Testis (tissue), 3 donors: ENCODE data around the gene FOXD2. TPM values are rescaled to one million over a fixed set of nuclear protein-coding genes. Genes with fewer than 3 reads are reported as not detected.

Source experiments
- DNase-seq: peaks from one replicate; pipeline ENCODE4 v3.0.0-alpha.2; 2019
- H3K27ac ChIP-seq, 2 donors: fragments of 200-600 bp; sonication (generic); one replicate each; pipeline ENCODE4 v1.5.1; 2019
- H3K27me3 ChIP-seq: fragments of 200-600 bp; sonication (generic); one replicate; pipeline ENCODE4 v1.5.1; 2019
- H3K36me3 ChIP-seq: fragments of 200-600 bp; sonication (generic); one replicate; pipeline ENCODE4 v1.5.1; 2017; ENCODE audit warnings: low read depth; ENCODE audit errors: missing control alignments
- H3K4me1 ChIP-seq: fragments of 200-600 bp; sonication (generic); one replicate; pipeline ENCODE4 v1.5.1; 2019
- H3K4me3 ChIP-seq, 2 donors: fragments of 200-600 bp; sonication (generic); one replicate each; pipeline ENCODE4 v1.5.1; 2017 to 2019
- H3K9me3 ChIP-seq: fragments of 200-600 bp; sonication (generic); one replicate; pipeline ENCODE4 v1.5.1; 2017
- POLR2A ChIP-seq: fragments of 450-650 bp; IDR thresholded peaks from one replicate; pipeline ENCODE4 v1.6.1; 2017; ENCODE audit warnings: antibody characterized with exemption, mild to moderate bottlenecking, moderate library complexity
- WGBS, 2 donors: methylation state at CpG; one replicate each; pipeline ENCODE4 v1.1.5; 2018; 5-methylcytosine and 5-hydroxymethylcytosine counted together
- intact Hi-C: fragments of 100-400 bp; cut with DNase I; formaldehyde crosslinking; loops from one replicate; pipeline ENCODE4 v1.15.1; 2023; ENCODE audit warnings: low total_unique reads
- polyA plus RNA-seq: library from polyadenylated mRNA; stranded (reverse); fragments of 350-450 nt; fragmentation: Illumina TruSeq; extraction: RNeasy Lipid Tissue Mini Kit (QIAGEN cat#74804); gene quantifications from one replicate; pipeline ENCODE4 v1.2.3, GENCODE V29; 2014; ENCODE audit warnings: low read depth, low replicate concordance; ENCODE audit not compliant: insufficient read depth
- total RNA-seq, 2 donors: library from RNA; depleted of rRNA; stranded (reverse); fragments of >200 nt; gene quantifications; one replicate each; pipeline ENCODE4 v1.2.3, GENCODE V29; 2016
- TF ChIP-seq, protein P1 (sequence below), 3 experiments: fragments of 450-650 bp in 2 of 3; fragments of 200-600 bp in 1 of 3; sonication (generic) in 1 of 3; IDR thresholded peaks; one replicate each; pipeline ENCODE4 v1.5.1; 2016 to 2019; ENCODE audit warnings: antibody characterized with exemption in 3 of 3, mild to moderate bottlenecking in 2 of 3, moderate library complexity in 1 of 3

Gene FOXD2
- total and polyA plus RNA-seq, 3 donors from 2014 or later, result 0.26 to 1.3 (median 0.99) TPM

DNA sequence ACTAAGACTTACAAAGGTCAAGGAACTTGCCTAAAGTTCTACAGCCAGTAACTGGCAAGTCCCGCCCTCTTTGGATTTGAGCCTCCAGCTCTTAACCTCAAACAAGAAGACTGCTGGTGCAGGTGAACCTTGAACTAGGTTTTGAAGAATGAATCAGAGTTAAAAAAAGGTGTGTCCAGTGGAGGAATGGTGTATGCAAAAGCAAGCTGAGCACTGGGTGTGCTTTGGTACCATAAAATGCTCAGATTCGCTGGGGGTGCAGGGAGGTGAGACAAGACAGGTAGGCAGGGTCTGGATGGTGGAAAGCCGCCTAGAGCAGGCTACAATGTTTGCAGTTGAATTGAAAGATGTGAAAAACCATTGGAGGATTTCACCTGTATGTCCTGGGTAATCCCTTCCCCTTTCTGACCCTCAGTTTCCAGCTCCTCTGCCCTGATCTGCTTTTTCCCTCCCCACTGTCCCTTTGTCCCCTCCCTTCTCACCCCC lies 39.8 kb downstream of the FOXD2 start:
- Histone ChIP-seq H3K27ac (no peak overlapping the region), H3K4me1 (no peaks in the 10 kb centered on the region)
- TF ChIP-seq, protein P1, sequence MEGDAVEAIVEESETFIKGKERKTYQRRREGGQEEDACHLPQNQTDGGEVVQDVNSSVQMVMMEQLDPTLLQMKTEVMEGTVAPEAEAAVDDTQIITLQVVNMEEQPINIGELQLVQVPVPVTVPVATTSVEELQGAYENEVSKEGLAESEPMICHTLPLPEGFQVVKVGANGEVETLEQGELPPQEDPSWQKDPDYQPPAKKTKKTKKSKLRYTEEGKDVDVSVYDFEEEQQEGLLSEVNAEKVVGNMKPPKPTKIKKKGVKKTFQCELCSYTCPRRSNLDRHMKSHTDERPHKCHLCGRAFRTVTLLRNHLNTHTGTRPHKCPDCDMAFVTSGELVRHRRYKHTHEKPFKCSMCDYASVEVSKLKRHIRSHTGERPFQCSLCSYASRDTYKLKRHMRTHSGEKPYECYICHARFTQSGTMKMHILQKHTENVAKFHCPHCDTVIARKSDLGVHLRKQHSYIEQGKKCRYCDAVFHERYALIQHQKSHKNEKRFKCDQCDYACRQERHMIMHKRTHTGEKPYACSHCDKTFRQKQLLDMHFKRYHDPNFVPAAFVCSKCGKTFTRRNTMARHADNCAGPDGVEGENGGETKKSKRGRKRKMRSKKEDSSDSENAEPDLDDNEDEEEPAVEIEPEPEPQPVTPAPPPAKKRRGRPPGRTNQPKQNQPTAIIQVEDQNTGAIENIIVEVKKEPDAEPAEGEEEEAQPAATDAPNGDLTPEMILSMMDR (IDR thresholded peaks at IDR 0.05), result no peak
- TF ChIP-seq POLR2A, result no peak

DNA sequence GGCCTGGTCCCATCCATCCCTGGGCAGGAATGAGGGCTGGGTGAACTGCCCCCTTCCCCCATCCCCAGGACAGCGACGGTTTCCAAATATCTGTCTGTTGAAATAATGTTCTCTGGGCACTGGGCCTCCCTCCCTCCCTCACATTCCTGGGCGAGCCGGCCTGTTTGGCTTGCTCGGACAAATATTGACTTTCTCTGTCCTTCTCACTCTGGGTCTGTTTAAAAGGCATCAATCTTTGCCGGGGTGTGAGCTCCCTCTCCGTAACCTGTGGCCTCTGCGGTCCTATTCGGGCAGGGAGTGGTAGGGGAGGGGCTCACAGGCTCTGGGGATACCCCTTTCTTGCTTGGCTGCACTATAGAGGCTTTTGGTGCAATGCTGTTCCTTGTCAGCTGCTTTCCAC lies 40.2 kb downstream of the FOXD2 start:
- Histone ChIP-seq H3K27me3 (no peaks in the 10 kb centered on the region), H3K4me3 (no peak overlapping the region), H3K36me3 (no peaks in the 10 kb centered on the region), H3K9me3 (no peaks in the 10 kb centered on the region), H3K27ac (no peak overlapping the region), H3K4me1 (no peaks in the 10 kb centered on the region)
- intact Hi-C loops, result no loop called here
- 44 to 53% methylated on average over 9 of the region's 9 CpGs for WGBS, 2 donors
- DNase-seq, result no peak
- TF ChIP-seq, protein P1 (IDR thresholded peaks at IDR 0.05), result no peak
- no peak for TF ChIP-seq POLR2A

More for the DNA sequence above, 39.8 kb downstream of the FOXD2 start:
- no peaks in the 10 kb centered on the region for H3K36me3 ChIP-seq
- DNase-seq, result no peak
- intact Hi-C loops, result no loop called here
- no peaks in the 10 kb centered on the region for H3K27me3 ChIP-seq
- H3K4me3 ChIP-seq, result no peak overlapping the region
- no peaks in the 10 kb centered on the region for H3K9me3 ChIP-seq
- WGBS, 2 donors, result 94 to 95% methylated on average over 3 of the region's 3 CpGs

DNA sequence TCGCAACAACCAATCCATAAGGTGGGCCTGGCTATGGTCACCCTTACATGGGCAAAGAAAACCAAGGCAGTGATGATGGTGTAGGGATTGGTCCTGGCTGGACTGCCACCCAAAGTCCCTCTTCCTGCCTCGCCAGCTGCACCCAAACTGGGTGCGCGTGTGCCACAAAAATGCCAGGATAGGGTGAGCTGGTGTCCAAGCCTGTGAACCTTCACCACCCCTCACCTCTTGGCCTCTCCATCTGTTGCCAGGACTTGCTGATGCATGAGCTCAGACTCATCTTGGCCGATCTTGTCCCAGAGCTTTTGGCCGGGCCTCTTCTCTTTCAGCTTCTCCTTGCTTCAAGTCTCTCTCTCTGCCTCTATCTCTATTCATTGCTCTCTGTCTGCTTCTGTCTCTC lies 41.8 kb downstream of the FOXD2 start:
- Histone ChIP-seq H3K4me3 (no peak overlapping the region), H3K27me3 (no peaks in the 10 kb centered on the region), H3K9me3 (no peaks in the 10 kb centered on the region), H3K27ac (no peak overlapping the region), H3K4me1 (no peaks in the 10 kb centered on the region), H3K36me3 (no peaks in the 10 kb centered on the region)
- intact Hi-C loops, result no loop called here
- DNase-seq, result no peak
- 81 to 88% methylated on average over 6 of the region's 6 CpGs for WGBS, 2 donors
- TF ChIP-seq, protein P1 (IDR thresholded peaks at IDR 0.05), result no peak
- TF ChIP-seq POLR2A, result no peak

DNA sequence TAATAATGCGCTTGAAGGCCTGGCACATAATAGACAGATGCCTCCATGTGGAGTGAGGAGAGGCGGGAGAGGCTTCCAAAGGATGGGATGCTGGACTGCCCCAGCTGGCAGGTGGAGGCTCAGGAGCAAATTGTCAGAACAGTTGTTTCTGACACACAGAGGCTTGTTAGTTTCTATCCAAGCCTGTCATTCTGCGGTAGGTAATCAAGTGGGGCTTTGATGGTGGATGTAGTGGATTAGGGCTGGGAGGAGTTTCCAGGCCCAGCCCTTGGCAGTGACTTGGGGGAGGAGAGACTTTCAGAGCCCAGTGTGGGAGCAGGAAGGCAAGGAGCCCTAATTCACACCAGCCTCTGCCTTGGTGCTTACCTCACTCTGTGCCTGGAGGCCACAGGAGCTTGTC lies 44.1 kb downstream of the FOXD2 start:
- no peak for DNase-seq
- Histone ChIP-seq H3K4me3 (no peak overlapping the region), H3K4me1 (no peaks in the 10 kb centered on the region), H3K9me3 (no peaks in the 10 kb centered on the region), H3K27me3 (no peaks in the 10 kb centered on the region), H3K27ac (no peak overlapping the region), H3K36me3 (no peaks in the 10 kb centered on the region)
- no peak for TF ChIP-seq POLR2A
- TF ChIP-seq, protein P1 (IDR thresholded peaks at IDR 0.05), result no peak
- intact Hi-C loops, result no loop called here
- 92 to 99% methylated on average over 3 of the region's 3 CpGs for WGBS, 2 donors

DNA sequence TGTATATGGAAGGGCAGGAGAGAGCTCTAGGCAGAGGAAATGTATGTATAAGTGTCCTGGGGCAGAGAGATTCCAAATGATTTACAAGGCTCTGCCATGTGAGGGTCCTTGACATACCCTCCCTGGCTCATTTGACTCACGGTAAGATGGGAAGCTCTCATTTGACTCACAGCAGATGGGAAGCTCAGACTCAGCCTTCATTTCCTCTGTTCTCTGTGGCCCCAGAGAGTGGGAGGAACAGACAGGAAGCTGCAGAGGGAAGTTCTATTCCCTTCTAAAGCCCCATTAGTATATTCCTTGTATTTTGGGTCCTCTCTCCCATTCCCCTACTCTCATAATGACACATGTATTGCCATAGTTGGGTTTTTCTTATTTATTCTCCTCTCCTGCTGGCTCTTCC lies 44.9 kb downstream of the FOXD2 start:
- DNase-seq, result no peak
- H3K36me3 ChIP-seq, result no peaks in the 10 kb centered on the region
- H3K9me3 ChIP-seq, result no peaks in the 10 kb centered on the region
- no peak overlapping the region for H3K4me3 ChIP-seq
- 58 to 82% methylated on average over 1 of the region's 1 CpG for WGBS, 2 donors
- H3K4me1 ChIP-seq, result no peaks in the 10 kb centered on the region
- intact Hi-C loops, result no loop called here
- no peak overlapping the region for H3K27ac ChIP-seq
- TF ChIP-seq POLR2A, result no peak
- TF ChIP-seq, protein P1 (IDR thresholded peaks at IDR 0.05), result no peak
- no peaks in the 10 kb centered on the region for H3K27me3 ChIP-seq
